HG03442 (cell line): ENCODE data around the gene OPN1LW.
"Not testable (repeated sequence)": the region's sequence is repeated elsewhere in the genome, so short reads cannot be mapped to it uniquely, and the experiment has no call there.

ENCODE experiments used
- ATAC-seq: cut with Tn5 transposase; IDR thresholded peaks from one replicate; pipeline ENCODE4 v1.9.1; 2021; ENCODE audit warnings: mild to moderate bottlenecking, moderate library complexity; ENCODE audit not compliant: unreplicated experiment

OPN1LW gene

GRCh38 chrX:154132366-154132765 is 11.7 kb upstream of the OPN1LW start:
- ATAC-seq, result no peak

- no peak for ATAC-seq
These were observed 8.4 kb upstream of the OPN1LW start for GRCh38 chrX:154135458-154136229.

GRCh38 chrX:154136627-154137161 is 7.3 kb upstream of the OPN1LW start:
- ATAC-seq, result no peak

GRCh38 chrX:154138857-154139256 is 5.2 kb upstream of the OPN1LW start:
- ATAC-seq, result no peak

- ATAC-seq, result no peak
These were observed 3.8 kb upstream of the OPN1LW start for GRCh38 chrX:154140206-154140605.

GRCh38 chrX:154140742-154141141 is 3.3 kb upstream of the OPN1LW start:
- no peak for ATAC-seq

- no peak for ATAC-seq
These were observed 1.7 kb upstream of the OPN1LW start for GRCh38 chrX:154142386-154142785.

GRCh38 chrX:154142950-154143745 is 895 bp upstream of the OPN1LW start:
- no peak for ATAC-seq

GRCh38 chrX:154151030-154151429 is 7.0 kb downstream of the OPN1LW start:
- ATAC-seq, result not testable (repeated sequence)

- ATAC-seq, result not testable (repeated sequence)
These were observed 12.2 kb downstream of the OPN1LW start for GRCh38 chrX:154156221-154156620.

GRCh38 chrX:154157207-154157606 is 13.2 kb downstream of the OPN1LW start:
- not testable (repeated sequence) for ATAC-seq

- ATAC-seq, result not testable (repeated sequence)
These were observed 15.3 kb downstream of the OPN1LW start for GRCh38 chrX:154159345-154159744.

- not testable (repeated sequence) for ATAC-seq
These were observed 20.9 kb downstream of the OPN1LW start for GRCh38 chrX:154164902-154165301.

- not testable (repeated sequence) for ATAC-seq
These were observed 24.3 kb downstream of the OPN1LW start for GRCh38 chrX:154168384-154168783.

- peak; percentile 73 for ATAC-seq
These were observed 28.5 kb downstream of the OPN1LW start for GRCh38 chrX:154172535-154172943.

GRCh38 chrX:154174356-154174755 is 30.3 kb downstream of the OPN1LW start:
- not testable (repeated sequence) for ATAC-seq

GRCh38 chrX:154182296-154182695 is 38.3 kb downstream of the OPN1LW start, which contains the start of gene OPN1MW:
TSS of gene OPN1MW (plus strand) at chrX:154182596. CDS start at chrX:154182678, 82 bp downstream.
- ATAC-seq, result not testable (repeated sequence)

GRCh38 chrX:154183794-154184193 is 39.8 kb downstream of the OPN1LW start:
- ATAC-seq, result not testable (repeated sequence)

- not testable (repeated sequence) for ATAC-seq
These were observed 48.8 kb downstream of the OPN1LW start for GRCh38 chrX:154192846-154193245.

- not testable (repeated sequence) for ATAC-seq
These were observed 50.3 kb downstream of the OPN1LW start for GRCh38 chrX:154194316-154194715.

- ATAC-seq, result not testable (repeated sequence)
These were observed 52.4 kb downstream of the OPN1LW start for GRCh38 chrX:154196466-154196865.
